Fibroblast of villous mesenchyme (primary cell): Measurements from ENCODE around the gene ANKRD49. TPM values are rescaled to one million over a fixed set of nuclear protein-coding genes. Genes with fewer than 3 reads are reported as not detected.

Experiments
- DNase-seq: peaks from one replicate; pipeline ENCODE4 v3.0.0-alpha.2; 2010; ENCODE audit warnings: low read depth
- H3K4me3 ChIP-seq: 2 replicates; pipeline ENCODE4 v1.5.1; 2011; ENCODE audit warnings: low read depth, mild to moderate bottlenecking, low read length
- small RNA-seq: library from RNA; depleted of rRNA; stranded (forward); fragments of <200 nt; gene quantifications from one replicate; pipeline ENCODE3, GENCODE V24; 2012
- total RNA-seq: library from RNA; depleted of rRNA; stranded (reverse); fragments of >200 nt; gene quantifications from 2 replicates; pipeline ENCODE4 v1.2.3, GENCODE V29; 2012
- TF ChIP-seq, protein P1 (sequence below): IDR thresholded peaks from 2 replicates; pipeline ENCODE4 v1.5.1; 2012; ENCODE audit warnings: low read depth, mild to moderate bottlenecking, low read length; ENCODE audit not compliant: insufficient read depth

The ANKRD49 gene
- total RNA-seq, 1 donor: 14.2 TPM

DNA sequence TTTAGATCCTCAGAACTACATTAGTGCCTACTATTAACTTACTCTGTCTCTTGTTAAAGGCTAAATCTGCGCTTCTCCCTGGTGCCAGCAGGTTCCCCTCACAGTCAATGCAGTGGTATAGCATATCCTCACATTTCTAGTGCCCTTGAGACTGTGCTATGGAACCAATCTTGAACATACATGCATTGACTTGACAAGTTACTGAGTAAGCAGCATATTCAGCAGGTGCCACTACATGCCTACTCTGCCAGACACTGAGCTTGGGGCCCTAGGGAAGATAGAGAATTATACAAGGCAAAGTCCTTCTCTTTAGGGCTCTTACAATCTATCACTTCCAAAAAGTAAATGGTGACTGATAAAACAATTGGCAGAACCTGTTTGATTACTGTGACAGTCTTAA is 53.1 kb downstream of the ANKRD49 start:
- no peak overlapping the region for H3K4me3 ChIP-seq
- TF ChIP-seq, protein P1, sequence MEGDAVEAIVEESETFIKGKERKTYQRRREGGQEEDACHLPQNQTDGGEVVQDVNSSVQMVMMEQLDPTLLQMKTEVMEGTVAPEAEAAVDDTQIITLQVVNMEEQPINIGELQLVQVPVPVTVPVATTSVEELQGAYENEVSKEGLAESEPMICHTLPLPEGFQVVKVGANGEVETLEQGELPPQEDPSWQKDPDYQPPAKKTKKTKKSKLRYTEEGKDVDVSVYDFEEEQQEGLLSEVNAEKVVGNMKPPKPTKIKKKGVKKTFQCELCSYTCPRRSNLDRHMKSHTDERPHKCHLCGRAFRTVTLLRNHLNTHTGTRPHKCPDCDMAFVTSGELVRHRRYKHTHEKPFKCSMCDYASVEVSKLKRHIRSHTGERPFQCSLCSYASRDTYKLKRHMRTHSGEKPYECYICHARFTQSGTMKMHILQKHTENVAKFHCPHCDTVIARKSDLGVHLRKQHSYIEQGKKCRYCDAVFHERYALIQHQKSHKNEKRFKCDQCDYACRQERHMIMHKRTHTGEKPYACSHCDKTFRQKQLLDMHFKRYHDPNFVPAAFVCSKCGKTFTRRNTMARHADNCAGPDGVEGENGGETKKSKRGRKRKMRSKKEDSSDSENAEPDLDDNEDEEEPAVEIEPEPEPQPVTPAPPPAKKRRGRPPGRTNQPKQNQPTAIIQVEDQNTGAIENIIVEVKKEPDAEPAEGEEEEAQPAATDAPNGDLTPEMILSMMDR: no peak
- DNase-seq: no peak

DNA sequence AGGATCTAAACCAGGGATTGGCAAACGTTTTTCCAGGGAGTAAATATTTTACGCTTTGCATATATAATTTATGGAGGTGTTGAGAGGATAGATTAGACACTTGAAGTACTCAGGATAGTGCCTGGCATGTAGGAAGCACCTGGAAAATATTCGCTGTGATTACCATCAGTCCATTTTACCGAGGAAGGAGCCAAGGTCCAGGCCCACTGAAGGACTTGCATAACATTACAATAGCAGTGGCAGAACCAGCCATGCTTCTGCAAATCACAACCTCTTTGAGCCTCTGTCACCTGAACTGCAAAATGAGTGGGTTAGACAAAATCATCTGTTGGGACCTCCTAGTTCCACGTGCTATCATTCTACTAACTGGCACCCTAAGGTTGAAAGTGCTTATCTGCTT is 55.4 kb downstream of the ANKRD49 start:
- TF ChIP-seq, protein P1: no peak
- no peak for DNase-seq
- H3K4me3 ChIP-seq: no peak overlapping the region

Small RNA genes lying within 50 kb of the gene (small RNA-seq; reads per million reads assigned to genes)
- 3.5 reads per million, percentile 73 among the genes with 10 or more reads in this experiment for gene MIR548L

Other genes with a start within 250 kb of the ANKRD49 start
- gene IZUMO1R, start 189.4 kb upstream of the ANKRD49 start, total RNA-seq: not detected in 2 replicates
- gene GPR83, start 92.6 kb upstream of the ANKRD49 start, total RNA-seq: under 0.01 TPM in 1 of 2 replicates, not detected in the other
- gene MRE11, start 140 bp upstream of the ANKRD49 start, total RNA-seq: 10.0 and 11.7 TPM in 2 replicates
- not detected in 2 replicates for gene C11orf97, start 18.5 kb downstream of the ANKRD49 start, total RNA-seq
- gene FUT4, start 49.9 kb downstream of the ANKRD49 start, total RNA-seq: 4.3 and 4.5 TPM in 2 replicates
- 0.64 and 0.86 TPM in 2 replicates for gene PIWIL4, start 73.4 kb downstream of the ANKRD49 start, total RNA-seq